Astrocyte of the spinal cord (primary cell): ENCODE data around the gene ZMYND19.
"Not testable (repeated sequence)": the region's sequence is repeated elsewhere in the genome, so short reads cannot be mapped to it uniquely, and the experiment has no call there.

ENCODE experiments used
- DNase-seq: peaks from one replicate; pipeline ENCODE4 v3.0.0; 2011; ENCODE audit warnings: low read depth, low spot score
- H3K4me3 ChIP-seq: 2 replicates; pipeline ENCODE4 v1.5.1; 2011; ENCODE audit warnings: low read depth, mild to moderate bottlenecking, low read length, moderate library complexity
- in situ Hi-C: cut with HindIII; loops from 2 replicates; pipeline ENCODE4 v1.10.0; 2017; ENCODE audit warnings: low sequenced_read_pairs
- TF ChIP-seq, protein P1 (sequence below): IDR thresholded peaks from 2 replicates; pipeline ENCODE4 v1.5.1; 2012; ENCODE audit warnings: low read depth, mild to moderate bottlenecking, low read length, inconsistent platforms

ZMYND19 gene

DNA sequence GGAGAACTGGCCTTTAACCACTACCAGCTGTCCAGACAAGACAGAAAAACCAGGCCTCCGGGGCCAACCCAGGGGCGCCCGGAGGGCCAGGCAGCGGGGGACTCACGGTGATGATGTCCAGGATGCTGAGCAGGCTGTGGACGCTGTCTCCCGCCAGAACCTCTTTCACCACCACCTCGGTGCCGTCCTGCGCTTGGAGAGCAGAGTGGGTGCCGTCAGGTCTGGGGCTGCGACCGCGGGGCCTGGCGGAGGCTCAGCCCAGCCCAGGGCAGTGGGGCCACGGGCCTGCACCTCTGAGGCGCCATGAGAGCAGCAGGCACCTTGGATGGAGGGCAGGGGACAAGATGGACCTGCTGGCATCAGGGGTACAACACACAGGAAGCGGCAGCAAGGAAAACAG, 49.8 kb downstream of the ZMYND19 start:
- no peak for DNase-seq
- TF ChIP-seq, protein P1, sequence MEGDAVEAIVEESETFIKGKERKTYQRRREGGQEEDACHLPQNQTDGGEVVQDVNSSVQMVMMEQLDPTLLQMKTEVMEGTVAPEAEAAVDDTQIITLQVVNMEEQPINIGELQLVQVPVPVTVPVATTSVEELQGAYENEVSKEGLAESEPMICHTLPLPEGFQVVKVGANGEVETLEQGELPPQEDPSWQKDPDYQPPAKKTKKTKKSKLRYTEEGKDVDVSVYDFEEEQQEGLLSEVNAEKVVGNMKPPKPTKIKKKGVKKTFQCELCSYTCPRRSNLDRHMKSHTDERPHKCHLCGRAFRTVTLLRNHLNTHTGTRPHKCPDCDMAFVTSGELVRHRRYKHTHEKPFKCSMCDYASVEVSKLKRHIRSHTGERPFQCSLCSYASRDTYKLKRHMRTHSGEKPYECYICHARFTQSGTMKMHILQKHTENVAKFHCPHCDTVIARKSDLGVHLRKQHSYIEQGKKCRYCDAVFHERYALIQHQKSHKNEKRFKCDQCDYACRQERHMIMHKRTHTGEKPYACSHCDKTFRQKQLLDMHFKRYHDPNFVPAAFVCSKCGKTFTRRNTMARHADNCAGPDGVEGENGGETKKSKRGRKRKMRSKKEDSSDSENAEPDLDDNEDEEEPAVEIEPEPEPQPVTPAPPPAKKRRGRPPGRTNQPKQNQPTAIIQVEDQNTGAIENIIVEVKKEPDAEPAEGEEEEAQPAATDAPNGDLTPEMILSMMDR = no peak
- no peak overlapping the region for H3K4me3 ChIP-seq
- in situ Hi-C loops = no loop called here

DNA sequence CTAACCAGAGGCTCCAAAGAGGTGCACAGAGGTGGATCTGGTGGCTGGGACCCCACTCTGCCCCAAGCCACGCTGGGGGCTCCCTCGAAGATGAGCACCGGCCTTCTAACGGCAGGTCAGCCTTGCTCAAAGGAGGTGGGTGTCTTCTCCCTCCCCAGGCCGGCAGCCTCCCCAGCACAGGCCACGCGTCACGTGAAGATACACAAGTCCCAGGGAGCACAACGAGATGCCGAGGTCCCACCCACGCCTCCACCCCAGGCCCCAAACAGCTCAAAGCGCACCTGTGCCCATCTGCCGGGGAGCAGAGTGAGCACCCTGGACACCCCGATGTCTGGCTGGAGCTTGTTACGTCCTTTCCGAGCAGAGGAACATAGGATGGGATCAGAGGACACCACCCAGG, 52.3 kb downstream of the ZMYND19 start:
- in situ Hi-C loops = no loop called here
- no peak overlapping the region for H3K4me3 ChIP-seq
- TF ChIP-seq, protein P1 = no peak
- DNase-seq = no peak

DNA sequence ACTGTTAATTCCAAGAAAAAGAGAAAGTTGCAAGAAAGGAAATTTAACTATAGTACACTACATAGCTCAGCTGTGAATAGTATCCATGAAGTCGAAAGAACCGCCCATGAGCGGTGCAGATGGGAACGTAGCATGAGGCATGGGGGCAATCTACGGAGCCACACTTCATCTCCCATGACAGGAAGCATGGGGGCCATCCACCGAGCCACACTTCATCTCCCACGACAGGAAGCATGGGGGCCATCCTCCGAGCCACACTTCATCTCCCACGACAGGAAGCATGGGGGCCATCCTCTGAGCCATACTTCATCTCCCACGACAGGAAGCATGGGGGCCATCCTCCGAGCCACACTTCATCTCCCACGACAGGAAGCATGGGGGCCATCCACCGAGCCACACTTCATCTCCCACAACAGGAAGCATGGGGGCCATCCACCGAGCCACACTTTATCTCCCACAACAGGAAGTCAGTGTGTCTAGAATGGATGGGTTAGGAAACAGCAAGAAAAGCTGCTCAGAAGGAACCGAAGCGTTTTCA, 53.6 kb downstream of the ZMYND19 start:
- in situ Hi-C loops, H3K4me3 ChIP-seq, DNase-seq: not testable (repeated sequence)

DNA sequence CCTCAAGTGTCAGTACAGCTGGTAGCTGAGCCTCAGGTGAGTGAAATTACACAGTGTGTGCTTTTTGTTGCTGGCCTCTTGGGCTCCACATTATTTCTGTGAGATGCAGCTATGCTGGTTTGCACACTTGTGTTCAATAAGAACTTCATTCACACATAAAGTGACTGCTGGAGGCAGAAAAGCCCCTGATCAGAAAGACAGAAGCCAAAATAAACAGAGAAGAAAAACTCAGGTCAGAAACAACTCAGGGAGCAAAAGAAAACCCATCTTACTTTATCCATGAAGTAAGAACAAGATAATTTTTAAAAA, 55.2 kb downstream of the ZMYND19 start:
- TF ChIP-seq, protein P1 = no peak
- in situ Hi-C loops = no loop called here
- no peak overlapping the region for H3K4me3 ChIP-seq
- no peak for DNase-seq

DNA sequence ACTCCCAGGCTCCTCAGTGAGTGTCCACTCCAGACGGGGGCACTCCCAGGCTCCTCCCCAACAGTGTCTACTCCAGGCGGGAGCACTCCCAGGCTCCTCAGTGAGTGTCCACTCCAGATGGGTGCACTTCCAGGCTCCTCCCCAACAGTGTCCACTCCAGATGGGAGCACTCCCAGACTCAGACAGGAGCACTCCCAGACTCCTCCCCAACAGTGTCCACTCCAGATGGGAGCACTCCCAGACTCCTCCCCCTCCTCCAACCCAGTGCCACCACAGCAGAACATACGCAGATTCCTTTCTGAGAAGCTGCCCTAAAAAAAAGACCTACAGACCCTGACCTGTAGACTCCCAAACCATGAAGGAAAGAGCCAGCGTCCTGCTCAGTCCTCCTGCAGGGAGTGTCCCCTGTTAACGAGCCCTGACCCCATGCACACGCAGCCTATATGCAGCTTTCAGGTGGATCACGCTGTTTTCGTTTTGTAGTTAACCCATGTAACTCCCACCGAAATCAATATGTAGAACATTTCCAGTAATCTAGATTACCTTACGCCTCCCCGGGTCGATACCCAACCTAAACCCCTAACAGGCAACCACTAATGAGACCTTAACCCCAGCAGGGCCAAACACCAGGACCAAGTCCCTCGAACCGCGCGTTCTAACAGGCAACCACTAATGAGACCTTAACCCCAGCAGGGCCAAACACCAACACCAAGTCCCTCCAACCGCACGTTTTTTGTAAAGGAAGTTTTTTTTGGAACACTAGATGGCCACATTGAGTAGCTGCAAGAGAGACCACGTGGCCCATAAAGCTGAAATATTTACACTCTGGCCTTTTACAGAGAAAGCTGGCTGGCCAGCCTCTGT, 55.8 kb downstream of the ZMYND19 start:
- TF ChIP-seq, protein P1 = peak; percentile 72
- no peak overlapping the region for H3K4me3 ChIP-seq
- peak; percentile 68 for DNase-seq
- in situ Hi-C loops = no loop called here

GRCh38 chr9:137532891-137533468, 57.3 kb downstream of the ZMYND19 start:
- H3K4me3 ChIP-seq, in situ Hi-C loops, DNase-seq: not testable (repeated sequence)
